OCI-LY1 (cell line): ENCODE data around the gene LRRC70.

ENCODE experiments used
- H2AFZ ChIP-seq: fragments of 200-600 bp; sonication (generic), shearing (Covaris generic); 2 replicates; pipeline ENCODE4 v1.6.0; 2014; ENCODE audit warnings: antibody characterized with exemption, mild to moderate bottlenecking, low read length
- H3F3A ChIP-seq: fragments of 200-600 bp; sonication (generic), shearing (Covaris generic); 2 replicates; pipeline ENCODE4 v1.6.0; 2014; ENCODE audit warnings: mild to moderate bottlenecking, antibody characterized with exemption, low read length, moderate library complexity; ENCODE audit not compliant: insufficient read depth
- H3K27ac ChIP-seq: fragments of 200-600 bp; sonication (generic); 2 replicates; pipeline ENCODE4 v1.5.1; 2014; ENCODE audit warnings: low read length, mixed run types, mild to moderate bottlenecking, low read depth; ENCODE audit not compliant: poor library complexity, severe bottlenecking
- H3K27me3 ChIP-seq: fragments of 200-600 bp; sonication (generic); 2 replicates; pipeline ENCODE4 v1.6.0; 2014; ENCODE audit warnings: antibody characterized with exemption, mild to moderate bottlenecking, low read length, moderate library complexity; ENCODE audit not compliant: insufficient read depth
- H3K36me3 ChIP-seq: fragments of 200-600 bp; sonication (generic); 2 replicates; pipeline ENCODE4 v1.6.1; 2014; ENCODE audit warnings: mild to moderate bottlenecking, antibody characterized with exemption, low read length, moderate library complexity, mixed read lengths; ENCODE audit not compliant: insufficient read depth
- H3K4me1 ChIP-seq: fragments of 200-600 bp; sonication (generic); 2 replicates; pipeline ENCODE4 v1.5.1; 2014; ENCODE audit warnings: mild to moderate bottlenecking, low read length, moderate library complexity; ENCODE audit not compliant: insufficient read depth, severe bottlenecking
- H3K4me2 ChIP-seq: fragments of 200-600 bp; sonication (generic), shearing (Covaris generic); 2 replicates; pipeline ENCODE4 v1.6.1; 2014; ENCODE audit warnings: low read length
- H3K4me3 ChIP-seq: fragments of 200-600 bp; sonication (generic); 2 replicates; pipeline ENCODE4 v1.5.1; 2014; ENCODE audit warnings: low read length, low read depth, mild to moderate bottlenecking, mixed read lengths; ENCODE audit not compliant: poor library complexity, severe bottlenecking
- H3K79me2 ChIP-seq: fragments of 200-600 bp; shearing (Covaris generic); 2 replicates; pipeline ENCODE4 v1.6.1; 2016; ENCODE audit warnings: mixed run types, low read length, mixed read lengths; ENCODE audit not compliant: insufficient read depth
- H3K9ac ChIP-seq: fragments of 200-600 bp; sonication (generic), shearing (Covaris generic); 2 replicates; pipeline ENCODE4 v1.6.1; 2014; ENCODE audit warnings: mild to moderate bottlenecking, low read length, mixed read lengths
- H3K9me2 ChIP-seq: fragments of 200-600 bp; sonication (generic), shearing (Covaris generic); 2 replicates; pipeline ENCODE4 v1.6.1; 2014; ENCODE audit warnings: low read depth, mild to moderate bottlenecking, low read length, mixed read lengths
- H3K9me3 ChIP-seq: fragments of 200-600 bp; shearing (Covaris generic); 2 replicates; pipeline ENCODE4 v1.6.1; 2014; ENCODE audit warnings: low read length, mixed read lengths
- H4K20me1 ChIP-seq: fragments of 200-600 bp; sonication (generic), shearing (Covaris generic); 2 replicates; pipeline ENCODE4 v1.6.0; 2016; ENCODE audit warnings: mild to moderate bottlenecking, low read length; ENCODE audit not compliant: insufficient read depth
- EZH2 ChIP-seq: fragments of 200-600 bp; sonication (generic), shearing (Covaris generic); IDR thresholded peaks from 2 replicates; pipeline ENCODE4 v1.8.0; 2017; ENCODE audit warnings: borderline replicate concordance, mixed run types, mild to moderate bottlenecking, antibody characterized with exemption, low read length, moderate library complexity, mixed read lengths
- TF ChIP-seq, protein P1 (sequence below): fragments of 200-600 bp; sonication (generic), shearing (Covaris generic); IDR thresholded peaks from 2 replicates; pipeline ENCODE4 v1.5.1; 2017; ENCODE audit warnings: mild to moderate bottlenecking, antibody characterized with exemption, low read length, moderate library complexity, mixed read lengths

Gene LRRC70

GRCh38 chr5:62589504-62589903 is 10.9 kb downstream of the LRRC70 start:
- Histone ChIP-seq H2AFZ (no peak overlapping the region), H3K27ac (no peak overlapping the region), H3K4me2 (no peak overlapping the region), H3K27me3 (no peaks in the 10 kb centered on the region), H3K4me1 (no peaks in the 10 kb centered on the region), H3K9me2 (no peaks in the 10 kb centered on the region), H3K36me3 (peaks cover 24% of the 10 kb centered on the region), H3K9ac (no peak overlapping the region), H3K9me3 (no peaks in the 10 kb centered on the region), H3K4me3 (no peak overlapping the region), H3K79me2 (no peaks in the 10 kb centered on the region), H3F3A (no peaks in the 10 kb centered on the region), H4K20me1 (no peaks in the 10 kb centered on the region)
- TF ChIP-seq EZH2, result no peak
- TF ChIP-seq, protein P1, sequence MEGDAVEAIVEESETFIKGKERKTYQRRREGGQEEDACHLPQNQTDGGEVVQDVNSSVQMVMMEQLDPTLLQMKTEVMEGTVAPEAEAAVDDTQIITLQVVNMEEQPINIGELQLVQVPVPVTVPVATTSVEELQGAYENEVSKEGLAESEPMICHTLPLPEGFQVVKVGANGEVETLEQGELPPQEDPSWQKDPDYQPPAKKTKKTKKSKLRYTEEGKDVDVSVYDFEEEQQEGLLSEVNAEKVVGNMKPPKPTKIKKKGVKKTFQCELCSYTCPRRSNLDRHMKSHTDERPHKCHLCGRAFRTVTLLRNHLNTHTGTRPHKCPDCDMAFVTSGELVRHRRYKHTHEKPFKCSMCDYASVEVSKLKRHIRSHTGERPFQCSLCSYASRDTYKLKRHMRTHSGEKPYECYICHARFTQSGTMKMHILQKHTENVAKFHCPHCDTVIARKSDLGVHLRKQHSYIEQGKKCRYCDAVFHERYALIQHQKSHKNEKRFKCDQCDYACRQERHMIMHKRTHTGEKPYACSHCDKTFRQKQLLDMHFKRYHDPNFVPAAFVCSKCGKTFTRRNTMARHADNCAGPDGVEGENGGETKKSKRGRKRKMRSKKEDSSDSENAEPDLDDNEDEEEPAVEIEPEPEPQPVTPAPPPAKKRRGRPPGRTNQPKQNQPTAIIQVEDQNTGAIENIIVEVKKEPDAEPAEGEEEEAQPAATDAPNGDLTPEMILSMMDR, result no peak

DNA sequence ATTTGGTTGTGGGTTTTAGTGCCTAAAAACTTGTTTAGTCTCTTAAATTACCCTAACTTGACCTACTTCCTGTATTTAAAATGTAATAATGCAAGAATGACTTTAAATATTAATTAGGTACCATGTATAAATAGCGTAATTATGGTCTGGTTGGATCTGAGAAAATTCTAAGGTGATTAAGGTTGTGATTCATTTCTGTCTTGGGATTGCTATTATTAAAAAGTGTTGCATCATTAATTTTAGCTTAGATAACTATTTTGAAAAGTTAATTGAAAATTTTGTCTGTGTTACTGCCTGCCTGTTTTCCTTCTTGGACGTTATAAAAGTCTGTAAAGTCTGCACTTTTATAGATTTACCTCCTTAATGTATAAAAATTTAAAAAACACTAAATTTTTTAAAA is 11.8 kb downstream of the LRRC70 start:
- Histone ChIP-seq H3K4me1 (no peaks in the 10 kb centered on the region), H3F3A (no peaks in the 10 kb centered on the region), H3K4me2 (no peak overlapping the region), H3K27me3 (no peaks in the 10 kb centered on the region), H3K9ac (no peak overlapping the region), H3K27ac (no peak overlapping the region), H3K36me3 (peaks cover 27% of the 10 kb centered on the region), H3K9me3 (no peaks in the 10 kb centered on the region), H4K20me1 (no peaks in the 10 kb centered on the region), H3K79me2 (no peaks in the 10 kb centered on the region), H3K4me3 (no peak overlapping the region), H3K9me2 (no peaks in the 10 kb centered on the region), H2AFZ (no peak overlapping the region)
- TF ChIP-seq, protein P1, result no peak
- TF ChIP-seq EZH2, result no peak

DNA sequence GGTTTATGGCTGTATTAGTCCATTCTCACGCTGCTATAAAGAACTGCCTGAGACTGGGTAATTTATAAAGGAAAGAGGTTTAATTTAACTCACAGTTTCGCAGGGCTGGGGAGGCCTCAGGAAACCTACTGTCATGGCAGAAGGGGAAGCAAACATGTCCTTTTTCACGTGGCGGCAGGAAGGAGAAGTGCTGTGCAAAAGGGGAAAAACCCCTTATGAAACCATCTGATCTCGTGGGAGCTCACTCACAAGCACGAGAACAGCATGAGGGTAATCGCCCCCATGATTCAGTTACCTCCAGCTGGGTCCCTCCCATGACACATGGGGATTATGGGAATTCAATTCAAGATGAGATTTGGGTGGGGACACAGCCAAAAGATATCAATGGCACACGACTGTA is 13.9 kb downstream of the LRRC70 start:
- Histone ChIP-seq H3K9ac (no peak overlapping the region), H3K4me2 (no peak overlapping the region), H3K9me3 (no peaks in the 10 kb centered on the region), H3K4me1 (no peaks in the 10 kb centered on the region), H4K20me1 (no peaks in the 10 kb centered on the region), H3F3A (no peaks in the 10 kb centered on the region), H3K27ac (no peak overlapping the region), H3K4me3 (no peak overlapping the region), H2AFZ (no peak overlapping the region), H3K9me2 (no peaks in the 10 kb centered on the region), H3K36me3 (peaks cover 27% of the 10 kb centered on the region), H3K27me3 (no peaks in the 10 kb centered on the region), H3K79me2 (no peaks in the 10 kb centered on the region)
- TF ChIP-seq, protein P1, result no peak
- TF ChIP-seq EZH2, result no peak
